Neuronal stem cell (in vitro differentiated cells): ENCODE measurements around the gene ACAD10.

ENCODE experiments used
- DNase-seq: peaks from one replicate; pipeline ENCODE4 v3.0.0-alpha.2; 2013; ENCODE audit warnings: low spot score
- H2AFZ ChIP-seq: one replicate; pipeline ENCODE4 v1.6.1; 2013; ENCODE audit warnings: mild to moderate bottlenecking, low read length, inconsistent platforms
- H2AK5ac ChIP-seq: 2 replicates; pipeline ENCODE4 v1.6.1; 2013; ENCODE audit warnings: low read depth, mild to moderate bottlenecking, inconsistent platforms, low read length, moderate library complexity, mixed read lengths
- H2BK120ac ChIP-seq: 2 replicates; pipeline ENCODE4 v1.6.1; 2013; ENCODE audit warnings: low read depth, mild to moderate bottlenecking, inconsistent platforms, low read length, moderate library complexity, mixed read lengths
- H2BK12ac ChIP-seq: one replicate; pipeline ENCODE4 v1.6.1; 2013; ENCODE audit warnings: low read length, inconsistent platforms
- H2BK15ac ChIP-seq: 2 replicates; pipeline ENCODE4 v1.6.1; 2013; ENCODE audit warnings: mild to moderate bottlenecking, low read length, inconsistent platforms, mixed read lengths
- H2BK5ac ChIP-seq: one replicate; pipeline ENCODE4 v1.6.1; 2013; ENCODE audit warnings: inconsistent platforms, mild to moderate bottlenecking, low read length, moderate library complexity
- H3K14ac ChIP-seq: one replicate; pipeline ENCODE4 v1.6.1; 2013; ENCODE audit warnings: low read length, inconsistent platforms
- H3K18ac ChIP-seq: 2 replicates; pipeline ENCODE4 v1.6.1; 2013; ENCODE audit warnings: low read length, inconsistent platforms
- H3K23ac ChIP-seq: 2 replicates; pipeline ENCODE4 v1.6.1; 2013; ENCODE audit warnings: low read depth, mild to moderate bottlenecking, mixed read lengths, low read length, inconsistent platforms; ENCODE audit not compliant: poor library complexity
- H3K27ac ChIP-seq: replicated peaks from 3 replicates; pipeline ENCODE4 v1.5.1; 2013; ENCODE audit warnings: low read length, inconsistent platforms
- H3K27me3 ChIP-seq, 3 experiments: 2 replicates each; pipeline ENCODE4 v1.6.1; 2013; ENCODE audit warnings: low read length in 3 of 3, mild to moderate bottlenecking in 2 of 3, inconsistent platforms in 1 of 3, low read depth in 1 of 3, mixed read lengths in 1 of 3, moderate library complexity in 1 of 3; ENCODE audit not compliant: control insufficient read depth in 3 of 3, insufficient read depth in 3 of 3
- H3K36me3 ChIP-seq, 2 donors: replicated peaks in 1 of 2; 2 replicates each; pipeline ENCODE4 v1.6.1; 2013; ENCODE audit warnings: low read length in 2 of 2; ENCODE audit not compliant: control insufficient read depth in 2 of 2, insufficient read depth in 2 of 2
- H3K4ac ChIP-seq: 2 replicates; pipeline ENCODE4 v1.6.1; 2013; ENCODE audit warnings: inconsistent platforms, mild to moderate bottlenecking, low read length, moderate library complexity
- H3K4me1 ChIP-seq, 2 donors: 1 replicate in 1 of 2; 2 replicates in 1 of 2; pipeline ENCODE4 v1.6.1; 2013; ENCODE audit warnings: low read length in 2 of 2, low read depth in 1 of 2; ENCODE audit not compliant: control insufficient read depth in 2 of 2, insufficient read depth in 1 of 2
- H3K4me2 ChIP-seq: one replicate; pipeline ENCODE4 v1.6.1; 2013; ENCODE audit warnings: mild to moderate bottlenecking, low read length, inconsistent platforms; ENCODE audit not compliant: insufficient read depth, poor library complexity, severe bottlenecking
- H3K4me3 ChIP-seq, 2 donors: 2 replicates each; pipeline ENCODE4 v1.5.1; 2013; ENCODE audit warnings: low read length in 2 of 2, mild to moderate bottlenecking in 2 of 2, inconsistent platforms in 1 of 2, moderate library complexity in 1 of 2
- H3K79me1 ChIP-seq: one replicate; pipeline ENCODE4 v1.6.1; 2013; ENCODE audit warnings: low read depth, mild to moderate bottlenecking, inconsistent platforms, low read length, moderate library complexity
- H3K9ac ChIP-seq: one replicate; pipeline ENCODE4 v1.6.1; 2013; ENCODE audit warnings: mild to moderate bottlenecking, low read depth, low read length, inconsistent platforms; ENCODE audit not compliant: poor library complexity
- H3K9me3 ChIP-seq, 2 donors: replicated peaks in 1 of 2; 2 replicates each; pipeline versions ENCODE3 to v1.6.1; 2013; ENCODE audit warnings: low read length in 2 of 2, mild to moderate bottlenecking in 2 of 2, inconsistent platforms in 1 of 2, low read depth in 1 of 2, mixed read lengths in 1 of 2, moderate library complexity in 1 of 2; ENCODE audit not compliant: control insufficient read depth in 2 of 2, insufficient read depth in 1 of 2
- H4K8ac ChIP-seq: one replicate; pipeline ENCODE4 v1.6.1; 2013; ENCODE audit warnings: low read depth, mild to moderate bottlenecking, inconsistent platforms, low read length, moderate library complexity
- H4K91ac ChIP-seq: one replicate; pipeline ENCODE4 v1.6.1; 2013; ENCODE audit warnings: low read length, low read depth, mild to moderate bottlenecking, inconsistent platforms; ENCODE audit not compliant: poor library complexity
- WGBS, 2 donors: extraction: QIAGEN DNeasy Blood & Tissue Kit; methylation state at CpG; one replicate each; pipeline ENCODE4 v1.1.7; 2013; ENCODE audit warnings: missing lambda C conversion rate in 2 of 2, mixed read lengths in 1 of 2; ENCODE audit not compliant: insufficient read length in 2 of 2, insufficient replicate concordance in 1 of 2; ENCODE audit errors: extremely low coverage in 2 of 2; 5-methylcytosine and 5-hydroxymethylcytosine counted together

The ACAD10 gene

DNA sequence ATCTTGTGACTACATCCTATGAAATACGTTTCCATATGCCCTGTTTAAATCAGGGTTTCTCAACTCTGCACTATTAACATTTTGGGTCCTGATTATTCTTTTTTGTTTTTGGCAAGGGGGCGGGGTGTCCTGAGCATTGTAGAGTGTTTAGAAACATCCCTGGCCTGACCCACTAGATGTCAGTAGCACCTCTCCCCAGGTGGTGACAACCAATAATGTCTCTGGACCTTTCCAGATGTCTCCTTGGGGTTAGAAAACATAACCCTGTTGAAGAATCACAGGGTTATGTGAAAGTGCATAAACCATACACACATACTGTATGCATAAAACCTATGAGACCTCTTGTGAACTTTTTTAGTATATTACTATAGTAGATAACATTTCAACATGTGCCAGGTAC is 1.4 kb downstream of the ACAD10 start:
- WGBS, 2 donors = no CpG with 5 or more reads among the region's 2 CpGs
- DNase-seq = no peak
- Histone ChIP-seq H4K91ac (no peak overlapping the region), H2BK15ac (no peak overlapping the region), H2BK12ac (no peak overlapping the region), H3K4ac (no peak overlapping the region), H3K14ac (no peak overlapping the region), H3K4me2 (no peak overlapping the region), H3K9me3 (no peaks in the 10 kb centered on the region), H4K8ac (no peak overlapping the region), H3K9ac (no peak overlapping the region), H3K27me3 (no peaks in the 10 kb centered on the region), H2BK5ac (no peak overlapping the region), H3K36me3 (peaks cover 7 to 22% of the 10 kb centered on the region in 2 donors), H2AK5ac (no peak overlapping the region), H3K4me3 (peak overlapping the region in 1 of 2 donors; percentile 74), H3K4me1 (peaks cover 6 to 7% of the 10 kb centered on the region in 2 donors), H3K18ac (no peak overlapping the region), H2BK120ac (no peak overlapping the region), H2AFZ (no peak overlapping the region), H3K23ac (no peak overlapping the region), H3K79me1 (peaks cover 10% of the 10 kb centered on the region), H3K27ac (no peak overlapping the region)

DNA sequence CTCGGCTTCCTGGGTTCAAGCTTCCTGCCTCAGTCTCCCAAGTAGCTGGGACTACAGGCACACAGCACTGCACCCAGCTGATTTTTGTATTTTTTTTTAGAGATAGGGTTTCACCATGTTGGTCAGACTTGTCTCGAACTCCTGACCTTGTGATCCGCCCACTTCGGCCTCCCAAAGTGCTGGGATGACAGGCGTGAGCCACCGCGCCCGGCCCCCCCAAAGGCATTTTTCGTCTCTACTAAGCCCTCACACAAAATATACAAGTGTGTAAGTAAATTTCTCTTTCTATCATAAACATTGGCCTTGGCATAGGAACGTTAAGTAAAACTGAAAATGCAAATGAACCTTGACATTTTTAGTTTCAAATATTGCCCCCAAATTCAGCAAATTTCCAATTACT is 2.1 kb downstream of the ACAD10 start:
- Histone ChIP-seq H3K4me2 (no peak overlapping the region), H2AK5ac (no peak overlapping the region), H2BK15ac (no peak overlapping the region), H3K4me3 (no peak overlapping the region), H3K4ac (no peak overlapping the region), H3K36me3 (peaks cover 7 to 22% of the 10 kb centered on the region in 2 donors), H3K9ac (no peak overlapping the region), H2BK12ac (no peak overlapping the region), H2AFZ (no peak overlapping the region), H3K23ac (no peak overlapping the region), H4K91ac (no peak overlapping the region), H3K79me1 (peaks cover 10% of the 10 kb centered on the region), H3K27ac (no peak overlapping the region), H3K18ac (no peak overlapping the region), H4K8ac (no peak overlapping the region), H2BK5ac (no peak overlapping the region), H3K14ac (no peak overlapping the region), H3K27me3 (no peaks in the 10 kb centered on the region), H3K4me1 (peaks cover 6 to 7% of the 10 kb centered on the region in 2 donors), H2BK120ac (no peak overlapping the region), H3K9me3 (no peaks in the 10 kb centered on the region)
- WGBS, 2 donors = no CpG with 5 or more reads among the region's 10 CpGs
- DNase-seq = no peak

DNA sequence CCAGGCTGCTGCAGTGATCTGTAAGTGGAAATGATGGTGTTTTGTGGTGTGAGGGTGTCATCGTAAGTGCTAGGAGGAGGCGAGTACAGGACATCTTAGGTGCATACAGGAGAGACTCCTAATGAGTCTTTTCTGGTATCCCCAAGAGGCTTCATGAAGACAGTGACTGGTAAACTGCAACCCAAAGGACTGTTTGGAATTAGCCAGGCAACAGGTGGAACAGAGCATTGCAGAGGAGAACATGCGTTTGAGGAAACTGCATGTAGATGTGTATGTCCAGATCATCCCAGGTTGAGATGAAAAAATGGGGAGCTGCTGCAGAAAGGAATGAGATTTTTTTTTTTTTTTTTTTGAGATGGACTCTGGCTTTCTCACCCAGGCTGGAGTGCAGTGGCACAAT is 5.4 kb downstream of the ACAD10 start:
- H3K79me1 ChIP-seq = peaks cover 3% of the 10 kb centered on the region
- no peaks in the 10 kb centered on the region for H3K9me3 ChIP-seq
- H3K4me2 ChIP-seq = no peak overlapping the region
- H2BK15ac ChIP-seq = no peak overlapping the region
- DNase-seq = no peak
- peaks cover 16 to 51% of the 10 kb centered on the region in 2 donors for H3K36me3 ChIP-seq
- H2BK120ac ChIP-seq = no peak overlapping the region
- no peak overlapping the region for H3K27ac ChIP-seq
- H4K8ac ChIP-seq = no peak overlapping the region
- no peak overlapping the region for H3K4me3 ChIP-seq
- no peak overlapping the region for H3K14ac ChIP-seq
- H2BK12ac ChIP-seq = no peak overlapping the region
- H3K9ac ChIP-seq = no peak overlapping the region
- no peak overlapping the region for H3K4ac ChIP-seq
- H3K27me3 ChIP-seq = no peaks in the 10 kb centered on the region
- no peak overlapping the region for H3K18ac ChIP-seq
- no peak overlapping the region for H3K23ac ChIP-seq
- H4K91ac ChIP-seq = no peak overlapping the region
- H2BK5ac ChIP-seq = no peak overlapping the region
- no peak overlapping the region for H2AFZ ChIP-seq
- WGBS, 2 donors = no CpG with 5 or more reads among the region's 3 CpGs
- H2AK5ac ChIP-seq = no peak overlapping the region
- H3K4me1 ChIP-seq = peaks cover 0 to 3% of the 10 kb centered on the region in 2 donors

GRCh38 chr12:111692575-111693210 is 6.8 kb downstream of the ACAD10 start:
- Histone ChIP-seq H3K4me1 (no peaks in the 10 kb centered on the region), H2BK15ac (no peak overlapping the region), H3K9me3 (no peaks in the 10 kb centered on the region), H3K27me3 (no peaks in the 10 kb centered on the region), H2BK120ac (no peak overlapping the region), H3K14ac (no peak overlapping the region), H3K23ac (no peak overlapping the region), H2BK12ac (no peak overlapping the region), H4K91ac (no peak overlapping the region), H3K4ac (no peak overlapping the region), H3K18ac (no peak overlapping the region), H3K36me3 (peaks cover 16 to 58% of the 10 kb centered on the region in 2 donors), H3K9ac (no peak overlapping the region), H2BK5ac (no peak overlapping the region), H3K4me3 (peak overlapping the region in 1 of 2 donors; percentile 24), H3K27ac (no peak overlapping the region), H2AK5ac (no peak overlapping the region), H3K4me2 (no peak overlapping the region), H4K8ac (no peak overlapping the region), H3K79me1 (no peaks in the 10 kb centered on the region), H2AFZ (no peak overlapping the region)
- WGBS, 2 donors = no CpG with 5 or more reads among the region's 15 CpGs
- no peak for DNase-seq
